SK-N-SH (cell line): Measurements from ENCODE around the gene TAF5L. TPM values are rescaled to one million over a fixed set of nuclear protein-coding genes. Genes with fewer than 3 reads are reported as not detected.
A peak's percentile ranks its signal among the peaks of the same experiment; 100 is the strongest.

Experiments
- CTCF ChIA-PET: fragments of 300-600, 350-600 bp; formaldehyde crosslinking; extraction: SDS; loops from one replicate; lab custom pipeline; 2021; lab: Yijun Ruan, JAX
- POLR2A ChIA-PET: fragments of 350-600 bp; sonication (Branson Sonifier 250); formaldehyde crosslinking; extraction: SDS; loops from one replicate; lab custom pipeline; 2020; ENCODE audit warnings: antibody characterized with exemption, inconsistent platforms; lab: Yijun Ruan, JAX
- DNase-seq: peaks from one replicate; pipeline ENCODE4 v3.0.0; 2012
- H2AFZ ChIP-seq: fragments of 200-600 bp; sonication (generic); 2 replicates; pipeline ENCODE4 v1.8.1; 2016; ENCODE audit warnings: antibody characterized with exemption, mild to moderate bottlenecking, low read depth
- H3F3A ChIP-seq: fragments of 200-600 bp; sonication (generic); replicated peaks from 2 replicates; pipeline ENCODE3; 2016; ENCODE audit warnings: antibody characterized with exemption, mild to moderate bottlenecking; ENCODE audit not compliant: insufficient read depth
- H3K27ac ChIP-seq, 2 experiments: fragments of 200-500 bp in 1 of 2; fragments of 200-600 bp in 1 of 2; sonication (Bioruptor generic) in 1 of 2; sonication (generic), shearing (Covaris generic) in 1 of 2; 2 replicates each; pipeline versions ENCODE4 v1.5.1 to v1.6.1; 2014 to 2016; ENCODE audit warnings: low read depth in 2 of 2, inconsistent platforms in 1 of 2, low read length in 1 of 2, mild to moderate bottlenecking in 1 of 2, mixed read lengths in 1 of 2
- H3K27me3 ChIP-seq: fragments of 200-600 bp; sonication (generic), shearing (Covaris generic); 2 replicates; pipeline ENCODE4 v1.6.1; 2016; ENCODE audit warnings: mixed run types; ENCODE audit not compliant: insufficient read depth
- H3K36me3 ChIP-seq, 2 experiments: fragments of 200-500 bp in 1 of 2; fragments of 200-600 bp in 1 of 2; sonication (Bioruptor generic) in 1 of 2; sonication (generic) in 1 of 2; replicated peaks in 1 of 2; 2 replicates each; pipeline versions ENCODE3 to v1.5.1; 2014 to 2016; ENCODE audit warnings: low read length in 1 of 2, mild to moderate bottlenecking in 1 of 2; ENCODE audit not compliant: insufficient read depth in 2 of 2, control insufficient read depth in 1 of 2
- H3K4me1 ChIP-seq, 2 experiments: fragments of 200-500 bp in 1 of 2; fragments of 200-600 bp in 1 of 2; sonication (Bioruptor generic) in 1 of 2; sonication (generic), shearing (Covaris generic) in 1 of 2; 2 replicates each; pipeline versions ENCODE4 v1.5.1 to v1.6.1; 2014 to 2016; ENCODE audit warnings: low read depth in 1 of 2, low read length in 1 of 2, mixed run types in 1 of 2; ENCODE audit not compliant: insufficient read depth in 2 of 2, control insufficient read depth in 1 of 2
- H3K4me2 ChIP-seq: fragments of 200-600 bp; sonication (generic), shearing (Covaris generic); 2 replicates; pipeline ENCODE4 v1.6.1; 2017; ENCODE audit warnings: mixed run types
- H3K4me3 ChIP-seq, 2 experiments: fragments of 200-500 bp in 1 of 2; fragments of 200-600 bp in 1 of 2; sonication (Bioruptor generic) in 1 of 2; sonication (generic), shearing (Covaris generic) in 1 of 2; 2 replicates each; pipeline versions ENCODE4 v1.5.1 to v1.8.1; 2014 to 2016; ENCODE audit warnings: low read depth in 2 of 2, inconsistent platforms in 1 of 2, low read length in 1 of 2, mild to moderate bottlenecking in 1 of 2, mixed read lengths in 1 of 2, moderate library complexity in 1 of 2
- H3K79me2 ChIP-seq: fragments of 200-600 bp; sonication (generic); 2 replicates; pipeline ENCODE4 v1.8.1; 2017; ENCODE audit warnings: mild to moderate bottlenecking; ENCODE audit not compliant: insufficient read depth
- H3K9ac ChIP-seq: fragments of 200-600 bp; sonication (generic); 2 replicates; pipeline ENCODE4 v1.6.1; 2017; ENCODE audit warnings: mixed run types
- H3K9me2 ChIP-seq: fragments of 200-600 bp; sonication (generic); 2 replicates; pipeline ENCODE4 v1.6.1; 2017; ENCODE audit warnings: mixed run types
- H3K9me3 ChIP-seq: fragments of 200-600 bp; sonication (generic); 2 replicates; pipeline ENCODE4 v1.6.1; 2017; ENCODE audit warnings: mixed run types, mild to moderate bottlenecking, moderate library complexity
- H4K20me1 ChIP-seq: fragments of 200-600 bp; sonication (generic); 2 replicates; pipeline ENCODE4 v1.6.1; 2017; ENCODE audit warnings: mild to moderate bottlenecking, mixed run types; ENCODE audit not compliant: insufficient read depth
- CHD2 ChIP-seq: fragments of 150-350 bp; IDR thresholded peaks from 2 replicates; pipeline ENCODE4 v1.6.1; 2018; ENCODE audit warnings: low read length; ENCODE audit not compliant: partially characterized antibody
- CTCF ChIP-seq: fragments of 200-600 bp; sonication (generic); IDR thresholded peaks from 2 replicates; pipeline ENCODE4 v1.6.1; 2017; ENCODE audit warnings: antibody characterized with exemption, mild to moderate bottlenecking, moderate library complexity
- ELF1 ChIP-seq: IDR thresholded peaks from 2 replicates; pipeline ENCODE4 v1.4.0; 2012
- GABPA ChIP-seq: IDR thresholded peaks from 2 replicates; pipeline ENCODE4 v1.4.0; 2012; ENCODE audit warnings: low read depth, mild to moderate bottlenecking
- IRF3 ChIP-seq: fragments of 150-350 bp; IDR thresholded peaks from 2 replicates; pipeline ENCODE4 v1.6.1; 2016; ENCODE audit warnings: mild to moderate bottlenecking, low read depth, low read length
- MAX ChIP-seq: IDR thresholded peaks from 2 replicates; pipeline ENCODE4 v1.4.0; 2012; ENCODE audit warnings: low read depth
- MXI1 ChIP-seq: IDR thresholded peaks from 2 replicates; pipeline ENCODE4 v1.6.1; 2012; ENCODE audit warnings: mild to moderate bottlenecking, low read depth, low read length, improper control_type of control experiment
- NRF1 ChIP-seq: IDR thresholded peaks from 2 replicates; pipeline ENCODE4 v1.6.1; 2012; ENCODE audit warnings: low read depth, mild to moderate bottlenecking, low read length
- PBX3 ChIP-seq: IDR thresholded peaks from 2 replicates; pipeline ENCODE4; 2012
- RAD21 ChIP-seq: IDR thresholded peaks from 2 replicates; pipeline ENCODE4 v1.6.1; 2012; ENCODE audit warnings: mild to moderate bottlenecking, low read length
- REST ChIP-seq: IDR thresholded peaks from 2 replicates; pipeline ENCODE4 v1.6.1; 2012; ENCODE audit warnings: mild to moderate bottlenecking, low read depth, low read length, moderate library complexity
- SIN3A ChIP-seq: IDR thresholded peaks from 2 replicates; pipeline ENCODE4 v1.6.1; 2012; ENCODE audit warnings: low read depth, mild to moderate bottlenecking, low read length, moderate library complexity, borderline replicate concordance
- USF1 ChIP-seq: IDR thresholded peaks from 2 replicates; pipeline ENCODE4 v1.4.0; 2012; ENCODE audit warnings: low read depth, borderline replicate concordance
- USF2 ChIP-seq: fragments of 150-350 bp; IDR thresholded peaks from 2 replicates; pipeline ENCODE4 v1.6.1; 2017; ENCODE audit warnings: antibody characterized with exemption, low read length, low read depth, borderline replicate concordance
- YY1 ChIP-seq: IDR thresholded peaks from 2 replicates; pipeline ENCODE4 v1.4.0; 2012; ENCODE audit warnings: low read depth, mild to moderate bottlenecking
- WGBS: methylation state at CpG from one replicate; pipeline ENCODE4 v1.1.6; 2017; ENCODE audit warnings: low lambda C conversion rate; 5-methylcytosine and 5-hydroxymethylcytosine counted together
- polyA plus RNA-seq, 3 experiments: library from polyadenylated mRNA; depleted of rRNA; stranded (reverse); fragments of >200 nt; gene quantifications; 2 replicates each; pipeline ENCODE4 v1.2.3, GENCODE V29; 2012

The TAF5L gene
- polyA plus RNA-seq (2012; rRNA removed), result 17.1 and 19.1 TPM in 2 replicates
- 14.2 and 17.9 TPM in 2 replicates for polyA plus RNA-seq (2012; cell fraction: cytosol; rRNA removed)
- 21.3 and 25.7 TPM in 2 replicates for polyA plus RNA-seq (2012; cell fraction: nucleus; rRNA removed)

GRCh38 chr1:229625915-229626831 lies at the start of gene TAF5L, which contains the start of gene URB2:
Gene TAF5L (minus strand): TSS chr1:229626122. CDS start chr1:229614482, 11,640 bp downstream.
Gene URB2 (plus strand): TSS chr1:229626247. CDS start chr1:229627634, 1,387 bp downstream.
- WGBS, result 3% methylated on average over 9 of the region's 97 CpGs
- CTCF ChIA-PET, result interaction anchor here (5.1 kb wide), 1 partner anchor 68 kb away, joined by 42 read pairs; the partner anchor contains the start of gene ABCB10

More at GRCh38 chr1:229625915-229626831, at the start of gene TAF5L, which contains the start of gene URB2:
- peaks cover 5 to 22% of the 10 kb centered on the region in 2 experiments; a peak in 3 of 4 replicates for H3K4me1 ChIP-seq
- H3K9ac ChIP-seq, result peak within 1 kb of the TSS; percentile 72
- no peaks in the 10 kb centered on the region for H3K9me2 ChIP-seq
- H3K27me3 ChIP-seq, result no peaks in the 10 kb centered on the region
- H3K79me2 ChIP-seq, result peaks cover 91% of the 10 kb centered on the region
- H2AFZ ChIP-seq, result peak within 1 kb of the TSS; percentile 82
- H3K4me3 ChIP-seq, result peak within 1 kb of the TSS; percentile 98 to 99
- H4K20me1 ChIP-seq, result peaks cover 40% of the 10 kb centered on the region
- DNase-seq, result peak; percentile 97
- peak within 1 kb of the TSS; percentile 92 for H3K4me2 ChIP-seq
- H3K27ac ChIP-seq, result peak within 1 kb of the TSS; percentile 58 to 84; a peak in 3 of 4 replicates
- peak; percentile 81 for TF ChIP-seq PBX3
- TF ChIP-seq USF1, result peak; percentile 82
- TF ChIP-seq ELF1, result peak; percentile 55; the same call in 1 of the 2 replicates
- TF ChIP-seq YY1, result 0 out of 2 replicates have a peak, but pooled peaks have one; percentile 11
- peak; percentile 42 for TF ChIP-seq USF2
- TF ChIP-seq CHD2, result peak; percentile 72
- no peak for TF ChIP-seq RAD21
- TF ChIP-seq REST, result peak; percentile 46; the same call in 1 of the 2 replicates
- TF ChIP-seq SIN3A, result peak; percentile 98
- TF ChIP-seq IRF3, result no peak
- TF ChIP-seq CTCF, result no peak
- TF ChIP-seq GABPA, result peak; percentile 76
- peak; percentile 100 for TF ChIP-seq MXI1
- TF ChIP-seq MAX, result peak; percentile 98
- TF ChIP-seq NRF1, result no peak
- peaks cover 0 to 12% of the 10 kb centered on the region in 2 experiments for H3K36me3 ChIP-seq
- no peaks in the 10 kb centered on the region for H3K9me3 ChIP-seq
- POLR2A ChIA-PET, result interaction anchor here (1.2 to 1.8 kb wide), 2 partner anchors 67 kb away, joined by 4 read pairs; partner anchors contain the start of gene ABCB10
- no peaks in the 10 kb centered on the region for H3F3A ChIP-seq
